Psoas muscle (tissue), 8 donors: Measurements from ENCODE around the gene TOMM7. TPM values are rescaled to one million over a fixed set of nuclear protein-coding genes. Genes with fewer than 3 reads are reported as not detected.
A peak's percentile ranks its signal among the peaks of the same experiment; 100 is the strongest.

Source experiments
- ATAC-seq, 4 donors: fragments of 200-7000 bp; cut with Tn5 transposase; one replicate each; pipeline ENCODE4 v1.9.1; 2020; ENCODE audit warnings: moderate library complexity in 3 of 4, mild to moderate bottlenecking in 2 of 4
- DNase-seq, 2 donors: peaks; one replicate each; pipeline ENCODE4 v3.0.0-alpha.2; 2020
- H3K27ac ChIP-seq: fragments of 200-600 bp; one replicate; pipeline ENCODE4 v1.8.0; 2022
- H3K27me3 ChIP-seq, 3 donors: fragments of 200-600 bp in 1 of 3; one replicate each; pipeline versions ENCODE4 v1.6.1 to v1.8.0; 2013 to 2022; ENCODE audit warnings: low read length in 2 of 3, mild to moderate bottlenecking in 2 of 3, moderate library complexity in 1 of 3; ENCODE audit not compliant: insufficient read depth in 3 of 3
- H3K36me3 ChIP-seq, 2 donors: fragments of 200-600 bp in 1 of 2; one replicate each; pipeline versions ENCODE4 v1.6.1 to v1.8.0; 2013 to 2022; ENCODE audit warnings: low read depth in 1 of 2, mild to moderate bottlenecking in 1 of 2, moderate library complexity in 1 of 2; ENCODE audit not compliant: insufficient read depth in 1 of 2
- H3K4me1 ChIP-seq: fragments of 200-600 bp; one replicate; pipeline ENCODE4 v1.8.0; 2022
- H3K4me3 ChIP-seq: fragments of 200-600 bp; one replicate; pipeline ENCODE4 v1.8.0; 2022; ENCODE audit warnings: mild to moderate bottlenecking
- H3K9me3 ChIP-seq: fragments of 200-600 bp; one replicate; pipeline ENCODE4 v1.8.0; 2022
- CTCF ChIP-seq: fragments of 200-600 bp; IDR thresholded peaks from one replicate; pipeline ENCODE4 v1.8.0; 2022; ENCODE audit warnings: antibody characterized with exemption
- WGBS, 3 donors: extraction: QIAGEN DNeasy Blood & Tissue Kit; methylation state at CpG; one replicate each; pipeline versions ENCODE4 v1.1.6 to v1.1.7; 2013; 5-methylcytosine and 5-hydroxymethylcytosine counted together
- intact Hi-C, 2 donors: fragments of 100-400 bp; cut with DNase I; formaldehyde crosslinking; loops; one replicate each; pipeline versions ENCODE4 v1.11.0 to v1.14.2; 2022
- polyA plus RNA-seq, 3 donors: library from polyadenylated mRNA; stranded (reverse); fragments of 200-250 nt; gene quantifications; one replicate each; pipeline ENCODE4 v1.2.3, GENCODE V29; 2013
- total RNA-seq, 4 donors: library from RNA; stranded (reverse); fragmentation: NEBNext Ultra II Directional in 2 of 4; extraction: Animal tissue kit (Norgen Biotek cat#: 25700) in 2 of 4; gene quantifications; one replicate each; pipeline versions ENCODE4 v1.2.1 to v1.2.4, GENCODE V29; 2021 to 2023
- donor health status: healthy with polysubstance abuse.
- donor health status: DM: no; HTN: no; CAD: no; lungs with moderate emphysema.
- donor health status: Bipolar disorder and iron deficiency.
- donor health status: healthy.
- donor health status: DM: yes; HTN: yes; CAD: no.
- donor health status: DM: no; HTN: no; CAD: no.
- donor health status: DM: no; HTN: no; CAD: no.
- donor health status: DM: yes; HTN: yes; CAD: no.

Gene TOMM7
- total and polyA plus RNA-seq, 7 donors, result 401 to 791 (median 668) TPM

DNA sequence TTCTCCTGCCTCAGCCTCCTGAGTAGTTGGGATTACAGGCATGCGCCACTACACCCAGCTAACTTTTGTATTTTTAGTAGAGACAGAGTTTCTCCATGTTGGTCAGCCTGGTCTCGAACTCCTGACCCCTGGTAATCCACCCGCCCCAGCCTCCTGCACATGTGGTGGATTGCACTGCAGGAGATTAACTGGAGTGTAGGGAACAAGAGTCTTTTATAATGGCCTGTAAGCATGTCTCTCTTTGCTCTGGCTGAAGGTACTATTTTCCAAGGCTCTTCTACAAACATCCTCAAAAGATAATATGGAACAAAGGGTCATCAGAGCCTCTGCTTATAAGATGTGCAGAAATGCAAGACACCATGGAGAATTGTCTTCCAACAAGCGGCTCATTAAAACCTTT is 3.2 kb downstream of the TOMM7 start:
- Histone ChIP-seq H3K4me1 (peaks cover 50% of the 10 kb centered on the region), H3K27me3 (no peaks in the 10 kb centered on the region), H3K27ac (peak overlapping the region; percentile 5), H3K9me3 (no peaks in the 10 kb centered on the region), H3K4me3 (no peak overlapping the region), H3K36me3 (peaks cover 10 to 22% of the 10 kb centered on the region in 2 donors)
- DNase-seq, result no peak
- no peak for TF ChIP-seq CTCF
- intact Hi-C loops, result no loop called here
- ATAC-seq, result no peak
- WGBS, 3 donors, result 91 to 100% (median 95%) methylated on average over 4 of the region's 4 CpGs

DNA sequence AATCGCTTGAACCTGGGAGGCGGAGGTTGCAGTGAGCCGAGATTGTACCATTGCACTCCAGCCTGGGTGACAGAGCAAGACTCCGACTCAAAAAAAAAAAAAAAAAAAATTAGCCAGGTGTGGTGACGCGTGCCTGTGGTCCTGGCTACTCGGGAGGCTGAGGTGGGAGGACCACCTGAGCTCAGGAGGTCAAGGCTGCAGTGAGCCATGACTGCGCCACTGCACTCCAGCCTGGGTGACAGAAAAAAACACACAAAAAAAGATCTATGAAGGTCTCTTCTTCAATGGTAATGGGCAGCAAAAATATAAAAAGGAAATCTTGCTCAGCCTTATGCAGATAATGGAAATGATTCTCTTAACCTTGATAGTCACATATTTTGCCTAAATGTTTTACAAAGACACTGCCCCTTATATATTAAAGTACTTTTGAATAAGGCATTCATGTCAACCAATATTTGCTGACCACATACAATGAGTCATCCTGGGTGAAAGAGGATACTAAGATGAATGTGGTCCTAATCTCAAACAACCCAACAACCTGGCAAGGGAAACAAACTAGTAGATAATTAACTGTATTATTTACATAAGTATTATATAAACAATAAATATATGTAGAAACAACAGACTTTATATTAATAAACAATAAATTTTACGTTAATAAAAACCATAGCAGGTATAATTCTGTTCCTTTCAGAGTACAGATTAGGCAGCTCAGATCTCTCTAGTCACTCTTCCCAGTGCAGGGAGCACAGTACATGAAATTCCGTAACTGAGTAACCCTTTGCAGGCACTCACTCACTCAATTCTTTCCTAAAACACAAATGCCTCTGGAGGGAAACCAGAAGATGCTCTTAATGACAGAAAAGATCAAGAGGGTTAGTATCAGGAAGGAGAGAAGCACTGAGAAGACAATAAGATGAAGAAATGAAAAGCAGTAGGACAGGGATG is 8.1 kb downstream of the TOMM7 start:
- 87 to 91% (median 90%) methylated on average over 10 of the region's 10 CpGs for WGBS, 3 donors

GRCh38 chr7:22812353-22812752 is 10.3 kb downstream of the TOMM7 start:
- peaks cover 57% of the 10 kb centered on the region for H3K4me1 ChIP-seq
- peak overlapping the region; percentile 53 for H3K4me3 ChIP-seq
- peak; percentile 80 to 90 (median 86) for ATAC-seq
- TF ChIP-seq CTCF, result no peak
- H3K27me3 ChIP-seq, result no peaks in the 10 kb centered on the region
- DNase-seq, result no peak
- peaks cover 10 to 27% of the 10 kb centered on the region in 2 donors for H3K36me3 ChIP-seq
- H3K27ac ChIP-seq, result peak overlapping the region; percentile 81
- no peaks in the 10 kb centered on the region for H3K9me3 ChIP-seq
- intact Hi-C loops, result loop anchor here in 1 of 2 donors (5.0 kb wide), 1 partner anchor 250 kb away; no protein-coding TSS in a partner anchor
- 24 to 39% (median 25%) methylated on average over 3 of the region's 3 CpGs for WGBS, 3 donors

More for the DNA sequence above, 8.1 kb downstream of the TOMM7 start:
- no peak for TF ChIP-seq CTCF
- H3K4me1 ChIP-seq, result peaks cover 60% of the 10 kb centered on the region
- DNase-seq (no peak), ATAC-seq (peak in 3 of 4 donors; percentile 55 to 66 (median 64))
- peak overlapping the region; percentile 32 for H3K27ac ChIP-seq
- H3K36me3 ChIP-seq, result peaks cover 10 to 34% of the 10 kb centered on the region in 2 donors
- H3K4me3 ChIP-seq, result no peak overlapping the region
- intact Hi-C loops, result loop anchor here in 1 of 2 donors (5.0 kb wide), 1 partner anchor 252 kb away; no protein-coding TSS in a partner anchor
- H3K27me3 ChIP-seq, result no peaks in the 10 kb centered on the region
- no peaks in the 10 kb centered on the region for H3K9me3 ChIP-seq

GRCh38 chr7:22811746-22812280 is 10.8 kb downstream of the TOMM7 start:
- Histone ChIP-seq H3K27me3 (no peaks in the 10 kb centered on the region), H3K9me3 (no peaks in the 10 kb centered on the region), H3K27ac (peak overlapping the region; percentile 81), H3K4me1 (peaks cover 52% of the 10 kb centered on the region), H3K4me3 (peak overlapping the region; percentile 53), H3K36me3 (peaks cover 10 to 22% of the 10 kb centered on the region in 2 donors)
- intact Hi-C loops, result loop anchor here in 1 of 2 donors (5.0 kb wide), 1 partner anchor 250 kb away; no protein-coding TSS in a partner anchor
- ATAC-seq (peak in 1 of 4 donors; percentile 25), DNase-seq (no peak)
- no peak for TF ChIP-seq CTCF
- WGBS, 3 donors, result 31 to 49% (median 43%) methylated on average over 4 of the region's 4 CpGs
